ENCODE results near the gene KNOP1.

DNA sequence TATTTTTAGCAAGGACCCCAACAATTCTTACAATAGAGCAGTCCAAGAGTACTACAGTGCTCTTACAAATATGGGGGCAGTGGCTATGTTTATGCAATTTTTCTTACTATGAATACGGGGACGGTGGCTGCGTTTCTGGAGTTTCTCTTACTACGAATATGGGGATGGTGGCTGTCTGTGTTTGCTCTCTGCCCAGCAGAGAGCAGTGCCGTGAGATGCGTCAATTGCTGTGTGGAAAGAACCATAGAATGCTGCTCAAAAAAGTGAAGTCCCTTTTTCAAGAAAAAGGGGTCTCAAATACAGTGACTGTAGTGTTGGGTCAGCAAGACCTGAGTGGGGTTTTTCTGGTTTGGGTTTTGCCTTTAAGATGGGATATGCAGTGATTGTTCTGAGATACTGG, 53.9 kb downstream of the KNOP1 start:
- TF ChIP-seq, protein P1, sequence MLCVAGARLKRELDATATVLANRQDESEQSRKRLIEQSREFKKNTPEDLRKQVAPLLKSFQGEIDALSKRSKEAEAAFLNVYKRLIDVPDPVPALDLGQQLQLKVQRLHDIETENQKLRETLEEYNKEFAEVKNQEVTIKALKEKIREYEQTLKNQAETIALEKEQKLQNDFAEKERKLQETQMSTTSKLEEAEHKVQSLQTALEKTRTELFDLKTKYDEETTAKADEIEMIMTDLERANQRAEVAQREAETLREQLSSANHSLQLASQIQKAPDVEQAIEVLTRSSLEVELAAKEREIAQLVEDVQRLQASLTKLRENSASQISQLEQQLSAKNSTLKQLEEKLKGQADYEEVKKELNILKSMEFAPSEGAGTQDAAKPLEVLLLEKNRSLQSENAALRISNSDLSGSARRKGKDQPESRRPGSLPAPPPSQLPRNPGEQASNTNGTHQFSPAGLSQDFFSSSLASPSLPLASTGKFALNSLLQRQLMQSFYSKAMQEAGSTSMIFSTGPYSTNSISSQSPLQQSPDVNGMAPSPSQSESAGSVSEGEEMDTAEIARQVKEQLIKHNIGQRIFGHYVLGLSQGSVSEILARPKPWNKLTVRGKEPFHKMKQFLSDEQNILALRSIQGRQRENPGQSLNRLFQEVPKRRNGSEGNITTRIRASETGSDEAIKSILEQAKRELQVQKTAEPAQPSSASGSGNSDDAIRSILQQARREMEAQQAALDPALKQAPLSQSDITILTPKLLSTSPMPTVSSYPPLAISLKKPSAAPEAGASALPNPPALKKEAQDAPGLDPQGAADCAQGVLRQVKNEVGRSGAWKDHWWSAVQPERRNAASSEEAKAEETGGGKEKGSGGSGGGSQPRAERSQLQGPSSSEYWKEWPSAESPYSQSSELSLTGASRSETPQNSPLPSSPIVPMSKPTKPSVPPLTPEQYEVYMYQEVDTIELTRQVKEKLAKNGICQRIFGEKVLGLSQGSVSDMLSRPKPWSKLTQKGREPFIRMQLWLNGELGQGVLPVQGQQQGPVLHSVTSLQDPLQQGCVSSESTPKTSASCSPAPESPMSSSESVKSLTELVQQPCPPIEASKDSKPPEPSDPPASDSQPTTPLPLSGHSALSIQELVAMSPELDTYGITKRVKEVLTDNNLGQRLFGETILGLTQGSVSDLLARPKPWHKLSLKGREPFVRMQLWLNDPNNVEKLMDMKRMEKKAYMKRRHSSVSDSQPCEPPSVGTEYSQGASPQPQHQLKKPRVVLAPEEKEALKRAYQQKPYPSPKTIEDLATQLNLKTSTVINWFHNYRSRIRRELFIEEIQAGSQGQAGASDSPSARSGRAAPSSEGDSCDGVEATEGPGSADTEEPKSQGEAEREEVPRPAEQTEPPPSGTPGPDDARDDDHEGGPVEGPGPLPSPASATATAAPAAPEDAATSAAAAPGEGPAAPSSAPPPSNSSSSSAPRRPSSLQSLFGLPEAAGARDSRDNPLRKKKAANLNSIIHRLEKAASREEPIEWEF (IDR thresholded peaks at IDR 0.05; ENCODE audit: insufficient replicate concordance, low read depth, low read length): no peak
- TF ChIP-seq TAF1 (IDR thresholded peaks at IDR 0.05; ENCODE audit: borderline replicate concordance, low read depth, low read length): no peak
- TF ChIP-seq, protein P2, sequence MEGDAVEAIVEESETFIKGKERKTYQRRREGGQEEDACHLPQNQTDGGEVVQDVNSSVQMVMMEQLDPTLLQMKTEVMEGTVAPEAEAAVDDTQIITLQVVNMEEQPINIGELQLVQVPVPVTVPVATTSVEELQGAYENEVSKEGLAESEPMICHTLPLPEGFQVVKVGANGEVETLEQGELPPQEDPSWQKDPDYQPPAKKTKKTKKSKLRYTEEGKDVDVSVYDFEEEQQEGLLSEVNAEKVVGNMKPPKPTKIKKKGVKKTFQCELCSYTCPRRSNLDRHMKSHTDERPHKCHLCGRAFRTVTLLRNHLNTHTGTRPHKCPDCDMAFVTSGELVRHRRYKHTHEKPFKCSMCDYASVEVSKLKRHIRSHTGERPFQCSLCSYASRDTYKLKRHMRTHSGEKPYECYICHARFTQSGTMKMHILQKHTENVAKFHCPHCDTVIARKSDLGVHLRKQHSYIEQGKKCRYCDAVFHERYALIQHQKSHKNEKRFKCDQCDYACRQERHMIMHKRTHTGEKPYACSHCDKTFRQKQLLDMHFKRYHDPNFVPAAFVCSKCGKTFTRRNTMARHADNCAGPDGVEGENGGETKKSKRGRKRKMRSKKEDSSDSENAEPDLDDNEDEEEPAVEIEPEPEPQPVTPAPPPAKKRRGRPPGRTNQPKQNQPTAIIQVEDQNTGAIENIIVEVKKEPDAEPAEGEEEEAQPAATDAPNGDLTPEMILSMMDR (IDR thresholded peaks at IDR 0.05 in 2 of 3, conservative IDR thresholded peaks at IDR 0.05 in 1 of 3; ENCODE audit: control insufficient read depth in 2 of 3, extremely low read depth in 1 of 3, insufficient read depth in 1 of 3, low read depth in 3 of 3, low read length in 3 of 3): no peak
- no peak for TF ChIP-seq NR2C1 (IDR thresholded peaks at IDR 0.05)
- no peak for TF ChIP-seq MTA3 (IDR thresholded peaks at IDR 0.05; ENCODE audit: borderline replicate concordance, low read length)
- TF ChIP-seq GABPA (IDR thresholded peaks at IDR 0.05; ENCODE audit: low read depth): no peak
- TF ChIP-seq, protein P3, sequence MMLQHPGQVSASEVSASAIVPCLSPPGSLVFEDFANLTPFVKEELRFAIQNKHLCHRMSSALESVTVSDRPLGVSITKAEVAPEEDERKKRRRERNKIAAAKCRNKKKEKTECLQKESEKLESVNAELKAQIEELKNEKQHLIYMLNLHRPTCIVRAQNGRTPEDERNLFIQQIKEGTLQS (IDR thresholded peaks at IDR 0.05; ENCODE audit: borderline replicate concordance, extremely low read depth, low read depth, low read length): no peak
- no peak for TF ChIP-seq SREBF1 (IDR thresholded peaks at IDR 0.05; ENCODE audit: low read length)

Measured in GM12878 (cell line).